HG02938 (cell line): Measurements from ENCODE around the gene KCNB1.

Experiments used
- ATAC-seq: cut with Tn5 transposase; IDR thresholded peaks from one replicate; pipeline ENCODE4 v1.9.1; 2021; ENCODE audit warnings: mild to moderate bottlenecking, moderate library complexity; ENCODE audit not compliant: unreplicated experiment

Gene KCNB1

GRCh38 chr20:49482621-49483017, at the start of gene KCNB1:
Gene KCNB1 (minus strand): TSS chr20:49482668. CDS start chr20:49482480, 188 bp downstream.
- no peak for ATAC-seq

DNA sequence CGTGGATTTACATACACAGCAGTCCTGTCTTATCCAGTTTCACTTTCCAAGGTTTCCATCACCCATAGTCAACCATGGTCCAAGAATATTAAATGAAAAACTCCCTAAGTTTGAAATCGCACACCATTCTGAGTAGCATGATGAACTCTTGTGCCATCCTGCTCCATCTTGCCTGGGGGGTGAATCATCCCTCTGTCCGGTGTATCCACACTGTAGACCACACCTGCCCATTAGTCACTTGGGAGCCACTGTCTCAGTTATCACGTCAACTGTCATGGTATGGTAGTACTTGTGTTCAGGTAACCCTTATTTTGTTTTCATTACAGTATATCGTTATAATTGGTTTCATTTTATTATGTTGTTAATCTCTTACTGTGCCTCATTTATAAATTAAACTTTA, 47.0 kb upstream of the KCNB1 start:
- ATAC-seq: no peak

DNA sequence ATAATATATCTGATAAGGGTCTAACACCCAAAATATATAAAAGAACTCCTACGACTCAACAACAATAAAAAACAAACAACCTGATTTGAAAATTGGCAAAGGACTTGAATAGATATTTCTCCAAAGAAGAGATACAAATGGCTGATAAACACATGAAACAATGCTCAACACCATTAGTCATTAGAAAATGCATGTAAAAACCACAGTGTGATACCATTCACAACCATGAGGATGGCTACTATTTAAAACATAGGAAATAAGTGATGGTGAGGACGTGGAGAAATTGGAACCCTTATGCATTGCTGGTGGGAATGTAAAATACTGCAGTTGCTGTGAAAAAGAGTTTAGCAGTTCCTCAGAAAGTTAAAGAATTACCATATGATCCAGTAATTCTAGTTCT, 44.1 kb upstream of the KCNB1 start:
- no peak for ATAC-seq

GRCh38 chr20:49526056-49526455, 43.6 kb upstream of the KCNB1 start:
- ATAC-seq: no peak

DNA sequence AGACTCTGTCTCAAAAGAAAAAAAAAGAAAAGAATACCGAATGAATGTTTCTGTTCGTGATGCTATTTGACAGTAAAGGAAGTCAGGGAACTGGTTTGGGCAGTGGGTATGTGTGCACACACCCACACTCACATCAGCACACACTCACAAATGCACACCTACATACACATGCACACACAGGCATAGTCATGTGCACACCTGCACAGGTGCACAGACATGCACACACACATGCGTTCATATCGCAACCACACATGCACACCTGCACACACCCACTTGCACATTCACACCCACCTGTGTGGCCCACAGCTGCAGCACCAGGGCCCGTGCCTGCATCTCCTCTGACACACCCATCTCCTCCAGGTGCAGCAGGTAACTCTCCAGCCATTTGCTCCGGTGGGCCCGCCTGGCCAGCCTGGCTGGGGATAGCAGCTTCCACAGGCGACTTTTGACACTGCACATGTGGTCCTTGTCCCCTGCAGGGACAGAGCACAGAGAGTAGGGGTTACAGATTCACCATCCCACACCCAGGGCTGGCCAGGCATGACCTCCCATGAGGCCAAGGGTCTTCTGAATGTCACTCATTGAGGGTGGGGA, 41.4 kb upstream of the KCNB1 start:
- ATAC-seq: no peak

DNA sequence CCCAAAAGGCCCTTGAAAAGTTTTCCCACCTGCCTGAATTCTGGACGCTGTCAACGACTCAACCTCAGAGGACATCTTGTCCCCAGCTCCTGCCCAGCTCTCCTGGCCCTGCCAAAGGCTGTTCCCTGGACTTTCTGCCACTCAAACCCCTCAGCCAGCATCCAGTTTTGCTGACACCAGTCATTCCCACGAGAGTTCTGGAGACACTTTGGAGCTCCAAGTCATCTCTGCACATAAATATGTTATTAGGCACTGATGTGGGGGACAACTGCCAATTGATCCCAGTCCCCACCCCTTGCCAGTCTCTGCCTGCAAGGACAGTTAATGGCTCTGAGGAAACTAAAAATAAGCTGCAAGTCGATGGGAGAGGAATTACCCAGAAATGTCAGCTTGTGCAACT, 38.9 kb upstream of the KCNB1 start:
- no peak for ATAC-seq

- ATAC-seq: no peak
Observed at GRCh38 chr20:49519777-49520359, 37.4 kb upstream of the KCNB1 start.

GRCh38 chr20:49519212-49519712, 36.8 kb upstream of the KCNB1 start:
- ATAC-seq: no peak

DNA sequence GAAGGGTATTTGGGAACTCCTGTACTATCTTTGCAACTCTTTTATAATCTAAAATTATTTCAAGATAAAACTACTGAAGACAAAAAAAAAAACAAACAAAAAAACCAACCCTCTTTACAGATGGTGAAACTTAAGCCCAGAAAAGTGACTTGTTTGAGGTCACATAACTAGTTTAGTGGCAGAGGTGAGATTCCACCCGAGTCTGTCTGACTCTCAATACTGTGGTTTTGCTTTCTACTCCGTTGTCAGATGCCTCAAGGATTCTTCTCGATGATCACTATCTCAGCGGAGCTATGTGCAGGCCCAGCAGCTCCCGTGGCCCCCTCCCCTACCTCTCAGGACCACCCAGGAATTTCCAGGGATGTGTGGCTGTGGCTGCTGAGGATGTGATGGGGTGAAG, 36.1 kb upstream of the KCNB1 start:
- no peak for ATAC-seq

GRCh38 chr20:49517805-49518100, 35.3 kb upstream of the KCNB1 start:
- no peak for ATAC-seq

- ATAC-seq: no peak
Observed at GRCh38 chr20:49516916-49517804, 34.7 kb upstream of the KCNB1 start.

- ATAC-seq: no peak
Observed at GRCh38 chr20:49515586-49515985, 33.1 kb upstream of the KCNB1 start.

DNA sequence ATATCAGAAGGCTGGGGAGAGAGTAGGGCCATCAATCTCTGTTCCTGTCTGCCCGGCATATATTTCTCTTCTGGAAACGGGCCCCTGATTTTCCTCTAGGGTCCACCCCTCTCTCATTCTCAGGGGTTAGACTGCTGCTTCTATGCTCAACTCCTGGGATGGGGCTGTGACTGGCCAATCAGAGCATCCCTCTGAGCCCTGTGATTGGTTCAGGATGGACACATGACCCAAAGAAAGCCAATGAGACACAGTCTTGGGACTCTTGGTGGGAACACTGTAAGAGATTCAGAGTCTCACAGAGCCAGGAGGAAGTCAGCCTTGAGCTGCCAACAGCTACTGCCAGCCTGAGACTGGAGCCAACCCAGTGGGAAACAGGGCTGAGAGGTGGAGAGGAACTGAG, 31.0 kb upstream of the KCNB1 start:
- ATAC-seq: no peak

- no peak for ATAC-seq
Observed at GRCh38 chr20:49513009-49513408, 30.5 kb upstream of the KCNB1 start.

DNA sequence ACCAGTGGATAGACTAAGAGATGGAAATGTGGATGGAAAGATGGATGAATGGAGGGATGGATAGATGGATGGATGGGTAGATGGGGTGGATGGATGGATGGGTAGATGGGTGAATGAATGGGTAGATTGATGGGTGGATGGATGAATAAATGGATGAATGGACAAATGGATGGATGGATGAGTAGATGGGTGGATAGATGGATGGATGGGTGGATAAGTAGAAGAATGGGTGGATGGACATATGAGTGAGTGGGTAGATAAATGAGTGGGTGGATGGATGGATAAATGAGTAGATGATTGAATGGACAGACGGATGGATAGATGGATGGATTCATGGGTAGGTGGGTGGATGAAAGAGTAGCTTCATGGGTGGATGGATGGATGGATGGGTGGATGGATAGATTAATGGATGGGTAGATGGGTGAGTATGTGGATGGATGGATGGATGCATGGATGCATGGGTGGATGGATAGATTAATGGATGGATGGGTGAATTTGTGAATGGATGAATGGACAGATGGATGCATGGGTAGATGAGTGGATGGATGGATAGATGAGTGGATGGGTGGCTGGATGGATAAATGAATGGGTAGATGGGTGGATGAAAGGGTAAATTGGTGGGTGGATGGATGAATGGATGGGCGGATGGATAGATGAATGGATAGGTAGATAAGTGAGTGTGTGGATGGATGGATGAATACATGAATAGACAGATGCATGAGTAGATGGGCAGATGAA, 29.5 kb upstream of the KCNB1 start:
- no peak for ATAC-seq

- no peak for ATAC-seq
Observed at GRCh38 chr20:49510562-49511122, 28.2 kb upstream of the KCNB1 start.

DNA sequence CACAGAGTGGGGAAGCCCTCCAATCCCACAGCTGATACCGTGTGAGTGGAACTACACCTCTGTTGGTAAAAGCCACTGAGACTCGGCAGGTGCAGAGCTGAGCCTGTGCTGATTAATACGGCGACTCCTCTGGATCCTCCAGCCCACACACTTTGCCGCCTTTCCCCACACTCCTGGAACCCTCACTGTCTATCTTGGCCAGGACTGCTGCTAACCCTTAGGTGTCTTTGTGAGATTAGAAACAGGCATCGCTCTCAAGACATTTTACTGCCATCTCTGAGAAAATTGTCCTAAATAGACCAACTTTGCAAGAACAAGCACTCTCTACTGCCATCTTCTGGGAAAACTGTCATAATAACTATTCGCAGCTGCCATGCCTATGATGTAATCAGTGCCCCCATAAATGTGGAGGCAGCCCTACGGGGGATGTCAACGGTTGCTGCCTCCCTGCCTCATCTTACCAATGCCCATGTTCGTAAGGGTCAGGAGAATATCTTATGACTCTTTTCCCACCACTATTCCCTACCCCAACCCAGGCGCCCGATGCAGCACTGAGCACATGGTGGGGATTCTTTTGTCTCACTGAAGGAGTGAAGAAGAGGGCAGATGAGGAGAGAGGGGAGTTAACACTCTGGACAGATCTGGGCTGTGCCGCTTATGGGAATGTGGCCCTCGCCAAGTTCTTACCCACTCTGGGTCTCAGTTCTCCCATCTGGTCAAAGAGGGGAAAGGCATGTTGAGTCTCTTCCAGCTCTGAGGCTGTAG, 26.1 kb upstream of the KCNB1 start:
- no peak for ATAC-seq

- ATAC-seq: no peak
Observed at GRCh38 chr20:49507741-49508434, 25.4 kb upstream of the KCNB1 start.

DNA sequence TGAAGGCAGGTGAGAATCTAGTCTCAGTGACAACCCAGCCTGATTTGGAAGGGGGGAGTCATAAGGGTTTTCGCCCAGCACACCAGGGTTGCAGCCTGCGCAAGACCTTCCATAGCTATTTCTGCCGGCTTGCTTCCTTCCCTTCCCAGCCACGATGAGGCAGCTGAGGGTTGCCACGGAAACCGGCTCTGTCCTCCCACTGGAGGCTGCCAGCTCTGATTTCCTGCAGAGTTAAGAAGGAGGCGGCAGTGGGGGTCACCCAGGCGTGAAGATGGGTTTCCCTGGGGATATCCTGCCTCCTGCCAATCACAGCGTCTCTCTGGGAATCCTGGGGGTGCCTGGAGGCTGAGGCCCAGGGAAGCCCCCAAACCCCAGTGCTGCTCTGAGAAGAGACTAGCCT, 23.1 kb upstream of the KCNB1 start:
- ATAC-seq: no peak

DNA sequence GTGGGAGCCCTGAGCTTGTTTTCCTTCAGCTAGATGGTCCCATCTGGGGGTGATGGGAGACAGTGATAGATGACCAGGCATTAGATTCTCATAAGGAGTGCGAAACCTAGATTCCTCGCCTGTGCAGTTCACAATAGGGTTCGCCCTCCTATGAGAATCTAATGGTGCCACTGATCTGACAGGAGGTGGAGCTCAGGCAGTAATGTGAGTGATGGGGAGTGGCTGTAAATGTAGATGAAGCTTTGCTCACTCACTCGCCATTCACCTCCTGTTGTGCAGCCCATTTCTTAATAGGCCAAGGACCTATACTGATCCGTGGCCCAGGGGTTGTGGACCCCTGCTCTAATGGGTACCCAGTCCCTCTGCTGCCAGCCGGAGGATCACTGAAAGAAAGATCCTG, 20.7 kb upstream of the KCNB1 start:
- no peak for ATAC-seq
